ENCODE data around the gene UBE2A.
A peak's percentile ranks its signal among the peaks of the same experiment; 100 is the strongest.

The UBE2A gene

GRCh38 chrX:119573222-119573621 lies 1.1 kb upstream of the UBE2A start:
- Histone ChIP-seq H3K4me3 (ENCODE audit: low read length, poor library complexity, severe bottlenecking) (peak overlapping the region; percentile 89), H3K9ac (ENCODE audit: low read depth, low read length, poor library complexity, severe bottlenecking) (peak overlapping the region; percentile 66), H3K9me3 (ENCODE audit: insufficient read depth, low read depth, low read length) (no peaks in the 10 kb centered on the region), H3F3A (ENCODE audit: low read depth) (no peaks in the 10 kb centered on the region), H3K9me2 (replicated peaks; ENCODE audit: low read depth, low read length) (no peaks in the 10 kb centered on the region), H3K4me2 (ENCODE audit: low read depth, low read length, poor library complexity, severe bottlenecking) (peak overlapping the region; percentile 71), H4K20me1 (ENCODE audit: insufficient read depth, low read length, poor library complexity, severe bottlenecking) (peaks cover 11% of the 10 kb centered on the region), H3K36me3 (ENCODE audit: insufficient read depth, low read length) (no peaks in the 10 kb centered on the region), H3K79me2 (ENCODE audit: insufficient read depth, low read length) (peaks cover 25% of the 10 kb centered on the region), H3K4me1 (ENCODE audit: insufficient read depth, low read length, poor library complexity, severe bottlenecking) (peaks cover 12% of the 10 kb centered on the region), H2AFZ (ENCODE audit: low read length) (no peak overlapping the region), H3K27me3 (ENCODE audit: insufficient read depth, low read length, poor library complexity, severe bottlenecking) (no peaks in the 10 kb centered on the region)
- TF ChIP-seq CTCF (conservative IDR thresholded peaks at IDR 0.05; ENCODE audit: low read length): no peak
- TF ChIP-seq EZH2phosphoT487 (IDR thresholded peaks at IDR 0.05; ENCODE audit: borderline replicate concordance): no peak

- Histone ChIP-seq H3K4me2 (ENCODE audit: low read depth, low read length, poor library complexity, severe bottlenecking) (peak overlapping the region; percentile 71), H2AFZ (ENCODE audit: low read length) (peak overlapping the region; percentile 99), H4K20me1 (ENCODE audit: insufficient read depth, low read length, poor library complexity, severe bottlenecking) (peaks cover 11% of the 10 kb centered on the region), H3K9me2 (replicated peaks; ENCODE audit: low read depth, low read length) (no peaks in the 10 kb centered on the region), H3K9ac (ENCODE audit: low read depth, low read length, poor library complexity, severe bottlenecking) (peak overlapping the region; percentile 66), H3F3A (ENCODE audit: low read depth) (no peaks in the 10 kb centered on the region; the same call in 1 of the 2 replicates), H3K4me1 (ENCODE audit: insufficient read depth, low read length, poor library complexity, severe bottlenecking) (peaks cover 12% of the 10 kb centered on the region), H3K27me3 (ENCODE audit: insufficient read depth, low read length, poor library complexity, severe bottlenecking) (no peaks in the 10 kb centered on the region), H3K79me2 (ENCODE audit: insufficient read depth, low read length) (peaks cover 25% of the 10 kb centered on the region), H3K9me3 (ENCODE audit: insufficient read depth, low read depth, low read length) (no peaks in the 10 kb centered on the region), H3K36me3 (ENCODE audit: insufficient read depth, low read length) (no peaks in the 10 kb centered on the region), H3K4me3 (ENCODE audit: low read length, poor library complexity, severe bottlenecking) (peak overlapping the region; percentile 89)
- TF ChIP-seq CTCF (conservative IDR thresholded peaks at IDR 0.05; ENCODE audit: low read length) (no peak), EZH2phosphoT487 (IDR thresholded peaks at IDR 0.05; ENCODE audit: borderline replicate concordance) (no peak)
Observed at GRCh38 chrX:119573840-119574393, 446 bp upstream of the UBE2A start.

GRCh38 chrX:119579414-119579813 lies 5.1 kb downstream of the UBE2A start:
- Histone ChIP-seq H2AFZ (ENCODE audit: low read length) (no peak overlapping the region), H4K20me1 (ENCODE audit: insufficient read depth, low read length, poor library complexity, severe bottlenecking) (peaks cover 11% of the 10 kb centered on the region), H3K79me2 (ENCODE audit: insufficient read depth, low read length) (peaks cover 25% of the 10 kb centered on the region), H3K4me1 (ENCODE audit: insufficient read depth, low read length, poor library complexity, severe bottlenecking) (peaks cover 12% of the 10 kb centered on the region), H3K4me2 (ENCODE audit: low read depth, low read length, poor library complexity, severe bottlenecking) (no peak overlapping the region), H3K36me3 (ENCODE audit: insufficient read depth, low read length) (no peaks in the 10 kb centered on the region), H3K9ac (ENCODE audit: low read depth, low read length, poor library complexity, severe bottlenecking) (no peak overlapping the region), H3K9me2 (replicated peaks; ENCODE audit: low read depth, low read length) (no peaks in the 10 kb centered on the region), H3K4me3 (ENCODE audit: low read length, poor library complexity, severe bottlenecking) (no peak overlapping the region), H3F3A (ENCODE audit: low read depth) (no peaks in the 10 kb centered on the region; the same call in 1 of the 2 replicates), H3K9me3 (ENCODE audit: insufficient read depth, low read depth, low read length) (no peaks in the 10 kb centered on the region), H3K27me3 (ENCODE audit: insufficient read depth, low read length, poor library complexity, severe bottlenecking) (no peaks in the 10 kb centered on the region)
- TF ChIP-seq EZH2phosphoT487 (IDR thresholded peaks at IDR 0.05; ENCODE audit: borderline replicate concordance) (no peak), CTCF (conservative IDR thresholded peaks at IDR 0.05; ENCODE audit: low read length) (no peak)
